Stimulated activated CD4-positive, alpha-beta T cell treated with anti-CD3 and anti-CD28 coated beads, Interleukin-2, amount 100 ng/mL, for 24 hours (primary cell): Measurements from ENCODE around the gene TXNDC5.

Source experiments
- DNase-seq, 2 donors: peaks; one replicate each; pipeline ENCODE4 v3.0.0-alpha.2; 2020

TXNDC5 gene

DNA sequence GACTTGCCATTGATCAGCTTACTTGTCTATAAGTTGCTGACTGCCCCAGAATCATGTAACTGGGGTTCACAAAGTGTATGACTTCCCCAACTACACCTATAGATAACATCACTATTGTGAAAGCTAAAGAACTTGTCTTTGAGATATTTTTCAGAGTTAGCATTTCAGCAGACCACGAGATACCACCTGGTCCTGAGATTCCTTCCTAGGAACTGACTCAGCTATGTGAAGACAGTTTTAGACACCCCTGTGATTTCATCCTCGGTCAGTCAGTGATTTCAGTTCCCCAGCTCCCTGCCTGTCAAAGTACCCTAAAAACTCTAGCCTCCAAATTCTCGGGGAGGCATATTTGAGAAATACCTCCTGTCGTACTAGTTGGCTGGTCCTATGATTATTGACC, 62.4 kb downstream of the TXNDC5 start:
- DNase-seq: no peak

GRCh38 chr6:7846966-7847818, 63.4 kb downstream of the TXNDC5 start:
- no peak for DNase-seq

DNA sequence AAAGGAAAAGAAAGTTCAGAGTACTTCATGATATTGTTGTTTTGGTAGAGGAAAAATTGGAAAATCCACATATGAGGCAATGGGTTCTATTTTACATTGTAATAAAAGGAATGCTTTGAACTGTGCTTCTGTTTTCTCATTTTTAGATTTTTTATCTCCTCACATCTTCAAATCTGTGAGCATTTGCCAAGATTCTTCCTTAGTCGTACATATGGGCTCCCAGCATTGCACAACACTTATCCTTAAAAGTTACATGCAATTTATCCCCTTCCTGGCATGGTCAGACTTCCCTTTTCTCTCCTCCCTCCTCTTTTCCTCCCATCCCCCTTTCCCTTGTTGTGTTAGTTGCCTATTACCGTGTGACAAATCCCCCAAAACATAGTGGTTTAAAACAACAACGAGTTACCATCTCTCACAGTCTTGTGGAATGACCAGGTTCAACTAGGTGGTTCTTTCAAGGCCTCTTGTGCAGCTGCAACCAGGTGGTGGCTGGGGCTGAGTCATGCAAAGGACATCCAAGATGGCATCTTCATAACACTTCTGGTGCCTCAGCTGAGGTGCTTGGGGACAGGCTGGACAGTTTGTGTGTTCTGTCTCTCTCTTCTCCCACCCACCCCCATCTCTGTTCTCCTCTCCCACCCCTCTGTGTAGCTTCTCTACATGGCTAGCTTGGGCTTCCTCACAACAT, 68.7 kb downstream of the TXNDC5 start:
- DNase-seq: no peak

DNA sequence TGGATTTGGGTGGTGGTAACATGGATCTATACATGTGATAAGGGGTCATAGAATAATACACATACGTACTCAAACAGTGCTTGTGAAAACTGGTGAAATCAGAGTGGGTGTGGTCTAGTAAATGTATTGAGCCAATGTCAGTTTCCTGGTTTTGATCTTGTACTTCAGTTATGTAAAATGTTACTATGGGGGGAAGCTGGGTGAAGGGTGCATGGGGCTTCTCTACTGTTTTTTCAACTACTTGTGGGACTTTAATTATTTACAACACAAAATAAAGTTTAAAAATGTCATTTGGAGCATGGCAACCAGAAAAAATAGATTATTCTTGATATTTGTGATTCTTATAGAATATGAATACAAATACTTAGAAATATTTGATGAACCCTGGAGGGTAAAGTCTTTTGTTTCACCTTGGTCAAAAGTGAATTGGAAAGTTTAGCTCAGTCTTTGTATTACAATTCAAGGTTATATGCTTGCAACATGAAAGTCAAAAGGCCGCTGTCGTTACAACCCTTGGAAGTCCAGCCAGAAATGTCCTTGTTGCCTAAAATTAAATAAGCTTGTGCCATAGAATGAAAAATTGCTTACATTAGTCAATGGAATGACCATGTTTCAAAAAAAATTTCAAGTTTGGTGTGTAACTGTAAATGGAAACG, 74.1 kb downstream of the TXNDC5 start:
- DNase-seq: no peak

DNA sequence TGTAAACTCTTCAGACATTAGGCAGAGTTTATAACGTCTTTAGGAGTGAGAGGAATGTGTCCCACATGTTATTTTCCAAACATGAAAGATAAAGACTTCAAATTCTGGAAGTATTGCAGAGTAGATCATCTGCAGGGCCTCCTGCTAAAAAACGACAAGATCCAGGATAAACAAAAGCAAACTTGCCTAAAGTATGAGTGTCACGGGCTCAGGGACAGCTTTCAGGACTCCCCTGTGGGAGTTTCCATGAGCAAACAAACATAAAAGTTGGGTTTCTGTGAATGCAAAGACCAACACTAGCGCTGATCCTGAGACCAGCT, 76.9 kb downstream of the TXNDC5 start:
- DNase-seq: no peak

DNA sequence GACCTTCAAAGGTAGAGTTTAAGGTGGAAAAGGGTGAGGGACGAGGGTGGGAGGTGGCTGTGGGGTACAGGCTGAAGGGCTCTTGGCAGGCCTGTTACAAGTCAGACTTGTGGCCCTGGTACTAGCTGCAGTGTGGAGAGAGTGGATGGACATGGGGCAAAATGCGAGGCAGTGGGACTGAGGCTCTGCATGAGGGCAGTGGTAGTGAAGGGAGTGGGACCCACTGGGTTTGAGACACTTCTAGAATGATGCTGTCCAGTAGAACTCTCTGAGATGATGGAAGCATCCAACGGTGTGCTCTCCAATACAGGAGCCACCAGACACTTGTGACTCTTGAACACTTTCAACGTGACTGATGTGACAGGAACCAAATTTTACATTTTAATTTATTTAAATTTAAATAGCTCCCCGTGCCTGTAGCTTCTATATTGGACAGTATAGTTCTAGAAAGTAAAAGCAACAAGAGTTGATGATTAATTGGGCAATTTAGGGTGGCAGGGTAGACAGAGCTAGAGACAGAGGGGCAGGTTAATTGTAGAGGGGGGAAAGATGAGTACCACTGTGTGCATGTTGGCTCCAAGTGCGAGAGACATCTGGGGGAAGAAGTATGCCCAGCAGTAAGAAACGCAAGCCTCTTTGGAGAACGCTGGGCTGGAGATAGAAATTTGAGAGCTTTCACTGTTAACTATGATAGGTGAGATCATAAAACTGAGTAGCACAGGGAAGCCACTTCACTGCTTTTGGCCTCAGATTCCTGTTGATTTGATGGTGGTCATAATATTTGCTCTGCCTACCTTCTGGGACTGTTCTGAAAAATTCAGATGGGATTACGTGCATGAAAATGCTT, 77.5 kb downstream of the TXNDC5 start:
- no peak for DNase-seq
